Activated T-cell treated with anti-CD3 and anti-CD28 coated beads, Interleukin-2, amount 50 U/mL, for 24 hours (primary cell): ENCODE measurements around the gene AGAP3.

Experiments used
- DNase-seq: peaks from one replicate; pipeline ENCODE4 v3.0.0-alpha.2; 2020
- H3K27ac Mint-ChIP-seq: 2 replicates; pipeline ENCODE4 v1.8.0; 2020; ENCODE audit warnings: mild to moderate bottlenecking, mixed read lengths
- H3K27me3 Mint-ChIP-seq: 2 replicates; pipeline ENCODE4 v1.8.0; 2020; ENCODE audit warnings: mixed read lengths
- H3K36me3 Mint-ChIP-seq: 2 replicates; pipeline ENCODE4 v1.8.0; 2020; ENCODE audit warnings: low read depth, mixed read lengths
- H3K4me1 Mint-ChIP-seq: 2 replicates; pipeline ENCODE4 v1.8.0; 2020; ENCODE audit warnings: low read depth, mixed read lengths
- H3K4me3 Mint-ChIP-seq: 2 replicates; pipeline ENCODE4 v1.8.0; 2020; ENCODE audit warnings: mild to moderate bottlenecking, moderate library complexity, mixed read lengths
- H3K9me3 Mint-ChIP-seq: 2 replicates; pipeline ENCODE4 v1.8.0; 2020; ENCODE audit warnings: mixed read lengths

AGAP3 gene

GRCh38 chr7:151062399-151063211 is 23.7 kb upstream of the AGAP3 start:
- H3K4me3 Mint-ChIP-seq: no peak overlapping the region
- H3K27ac Mint-ChIP-seq: no peak overlapping the region
- H3K27me3 Mint-ChIP-seq: no peaks in the 10 kb centered on the region
- H3K36me3 Mint-ChIP-seq: peaks cover 52% of the 10 kb centered on the region
- DNase-seq: no peak
- peaks cover 25% of the 10 kb centered on the region for H3K4me1 Mint-ChIP-seq
- no peaks in the 10 kb centered on the region for H3K9me3 Mint-ChIP-seq

GRCh38 chr7:151063212-151063561 is 23.1 kb upstream of the AGAP3 start:
- H3K36me3 Mint-ChIP-seq: peaks cover 58% of the 10 kb centered on the region
- no peak overlapping the region for H3K4me3 Mint-ChIP-seq
- no peaks in the 10 kb centered on the region for H3K27me3 Mint-ChIP-seq
- no peak for DNase-seq
- H3K9me3 Mint-ChIP-seq: no peaks in the 10 kb centered on the region
- H3K27ac Mint-ChIP-seq: no peak overlapping the region
- peaks cover 25% of the 10 kb centered on the region for H3K4me1 Mint-ChIP-seq

GRCh38 chr7:151064454-151064853 is 21.8 kb upstream of the AGAP3 start:
- no peak for DNase-seq
- Mint-ChIP-seq H3K4me1 (peaks cover 14% of the 10 kb centered on the region), H3K27me3 (no peaks in the 10 kb centered on the region), H3K4me3 (no peak overlapping the region), H3K27ac (no peak overlapping the region), H3K9me3 (no peaks in the 10 kb centered on the region), H3K36me3 (peaks cover 65% of the 10 kb centered on the region)

GRCh38 chr7:151064993-151065392 is 21.3 kb upstream of the AGAP3 start:
- Mint-ChIP-seq H3K4me3 (no peak overlapping the region), H3K36me3 (peaks cover 69% of the 10 kb centered on the region), H3K27me3 (no peaks in the 10 kb centered on the region), H3K9me3 (no peaks in the 10 kb centered on the region), H3K4me1 (peaks cover 14% of the 10 kb centered on the region), H3K27ac (no peak overlapping the region)
- DNase-seq: no peak

GRCh38 chr7:151065516-151065915 is 20.8 kb upstream of the AGAP3 start:
- H3K9me3 Mint-ChIP-seq: no peaks in the 10 kb centered on the region
- peaks cover 69% of the 10 kb centered on the region for H3K36me3 Mint-ChIP-seq
- no peak overlapping the region for H3K4me3 Mint-ChIP-seq
- no peak for DNase-seq
- no peaks in the 10 kb centered on the region for H3K27me3 Mint-ChIP-seq
- H3K4me1 Mint-ChIP-seq: peaks cover 13% of the 10 kb centered on the region
- H3K27ac Mint-ChIP-seq: no peak overlapping the region

- Mint-ChIP-seq H3K27me3 (no peaks in the 10 kb centered on the region), H3K27ac (no peak overlapping the region), H3K4me1 (peaks cover 5% of the 10 kb centered on the region), H3K36me3 (peaks cover 78% of the 10 kb centered on the region), H3K4me3 (no peak overlapping the region), H3K9me3 (no peaks in the 10 kb centered on the region)
- no peak for DNase-seq
Observed at GRCh38 chr7:151066273-151066974, 19.9 kb upstream of the AGAP3 start.

- no peaks in the 10 kb centered on the region for H3K9me3 Mint-ChIP-seq
- no peak overlapping the region for H3K4me3 Mint-ChIP-seq
- H3K27me3 Mint-ChIP-seq: no peaks in the 10 kb centered on the region
- no peak overlapping the region for H3K27ac Mint-ChIP-seq
- no peaks in the 10 kb centered on the region for H3K4me1 Mint-ChIP-seq
- DNase-seq: no peak
- H3K36me3 Mint-ChIP-seq: peaks cover 81% of the 10 kb centered on the region
Observed at GRCh38 chr7:151068069-151068773, 18.1 kb upstream of the AGAP3 start.

- Mint-ChIP-seq H3K4me1 (no peaks in the 10 kb centered on the region), H3K4me3 (no peak overlapping the region), H3K36me3 (peaks cover 79% of the 10 kb centered on the region), H3K27ac (no peak overlapping the region), H3K27me3 (no peaks in the 10 kb centered on the region), H3K9me3 (no peaks in the 10 kb centered on the region)
- DNase-seq: no peak
Observed at GRCh38 chr7:151069841-151070573, 16.3 kb upstream of the AGAP3 start.

GRCh38 chr7:151070574-151070960 is 15.7 kb upstream of the AGAP3 start:
- no peaks in the 10 kb centered on the region for H3K4me1 Mint-ChIP-seq
- peaks cover 78% of the 10 kb centered on the region for H3K36me3 Mint-ChIP-seq
- H3K4me3 Mint-ChIP-seq: no peak overlapping the region
- no peak for DNase-seq
- no peaks in the 10 kb centered on the region for H3K9me3 Mint-ChIP-seq
- H3K27me3 Mint-ChIP-seq: no peaks in the 10 kb centered on the region
- H3K27ac Mint-ChIP-seq: no peak overlapping the region

- H3K27ac Mint-ChIP-seq: no peak overlapping the region
- no peak overlapping the region for H3K4me3 Mint-ChIP-seq
- no peaks in the 10 kb centered on the region for H3K27me3 Mint-ChIP-seq
- no peaks in the 10 kb centered on the region for H3K4me1 Mint-ChIP-seq
- no peak for DNase-seq
- peaks cover 81% of the 10 kb centered on the region for H3K36me3 Mint-ChIP-seq
- H3K9me3 Mint-ChIP-seq: no peaks in the 10 kb centered on the region
Observed at GRCh38 chr7:151071032-151071866, 15.0 kb upstream of the AGAP3 start.

- Mint-ChIP-seq H3K27ac (peak overlapping the region; percentile 47), H3K9me3 (no peaks in the 10 kb centered on the region), H3K27me3 (no peaks in the 10 kb centered on the region), H3K4me3 (no peak overlapping the region), H3K4me1 (peaks cover 10% of the 10 kb centered on the region), H3K36me3 (peaks cover 82% of the 10 kb centered on the region)
- DNase-seq: no peak
Observed at GRCh38 chr7:151073990-151074389, 12.3 kb upstream of the AGAP3 start.

- H3K27me3 Mint-ChIP-seq: no peaks in the 10 kb centered on the region
- no peaks in the 10 kb centered on the region for H3K9me3 Mint-ChIP-seq
- no peak overlapping the region for H3K4me3 Mint-ChIP-seq
- H3K27ac Mint-ChIP-seq: no peak overlapping the region
- no peak for DNase-seq
- H3K4me1 Mint-ChIP-seq: peaks cover 19% of the 10 kb centered on the region
- peaks cover 81% of the 10 kb centered on the region for H3K36me3 Mint-ChIP-seq
Observed at GRCh38 chr7:151074817-151075661, 11.2 kb upstream of the AGAP3 start.

GRCh38 chr7:151075662-151075971 is 10.7 kb upstream of the AGAP3 start:
- Mint-ChIP-seq H3K27ac (no peak overlapping the region), H3K27me3 (no peaks in the 10 kb centered on the region), H3K36me3 (peaks cover 76% of the 10 kb centered on the region)

More at GRCh38 chr7:151075662-151075971, 10.7 kb upstream of the AGAP3 start:
- peaks cover 19% of the 10 kb centered on the region for H3K4me1 Mint-ChIP-seq
- H3K4me3 Mint-ChIP-seq: no peak overlapping the region
- H3K9me3 Mint-ChIP-seq: no peaks in the 10 kb centered on the region
- DNase-seq: no peak
